GM12892 (cell line): ENCODE data around the gene FH.

Source experiments
- POLR2A ChIP-seq: IDR thresholded peaks from 2 replicates; pipeline ENCODE4 v1.6.1; 2011; ENCODE audit warnings: low read depth, low read length, control low read depth
- POLR2AphosphoS5 ChIP-seq: IDR thresholded peaks from 2 replicates; pipeline ENCODE4 v1.6.1; 2011; ENCODE audit warnings: low read depth, low read length, control low read depth
- TAF1 ChIP-seq: IDR thresholded peaks from 2 replicates; pipeline ENCODE4 v1.6.1; 2011; ENCODE audit warnings: low read depth, mild to moderate bottlenecking, control low read depth, low read length, borderline replicate concordance

DNA sequence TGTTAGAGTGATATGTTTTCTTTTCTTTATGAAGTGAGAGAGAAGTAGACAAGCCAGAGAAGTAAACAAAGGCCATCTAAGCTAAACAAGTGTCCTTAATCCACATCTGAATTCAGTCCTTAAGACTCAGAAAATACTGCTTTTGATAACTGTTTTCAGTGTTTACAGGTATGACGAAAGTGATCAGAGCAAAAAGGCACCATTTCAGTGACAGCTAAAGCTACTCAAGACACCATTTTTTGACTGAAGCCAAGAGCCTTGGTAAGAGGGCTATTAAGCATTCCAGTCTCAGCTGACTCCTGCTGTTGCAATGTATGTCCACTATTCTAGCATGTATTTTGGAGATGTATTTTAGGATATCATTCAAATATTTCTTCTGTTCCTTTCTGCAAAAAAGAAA, 16.7 kb upstream of the FH start:
- no peak for TF ChIP-seq TAF1
- no peak for TF ChIP-seq POLR2A
- TF ChIP-seq POLR2AphosphoS5: no peak
